ENCODE measurements around the gene CD1D.
"Not testable (repeated sequence)": the region's sequence is repeated elsewhere in the genome, so short reads cannot be mapped to it uniquely, and the experiment has no call there.

Gene CD1D

GRCh38 chr1:158204458-158204827, 23.7 kb downstream of the CD1D start:
- no peak for TF ChIP-seq CTCF (IDR thresholded peaks at IDR 0.05; ENCODE audit: low read depth, low read length)
- H3K4me3 ChIP-seq (ENCODE audit: low read depth, low read length) = no peak overlapping the region

- no peak for TF ChIP-seq CTCF (IDR thresholded peaks at IDR 0.05; ENCODE audit: low read depth, low read length)
These were observed 28.0 kb downstream of the CD1D start for GRCh38 chr1:158208586-158209116.

GRCh38 chr1:158212320-158212719, 31.6 kb downstream of the CD1D start:
- H3K4me3 ChIP-seq (ENCODE audit: low read depth, low read length) = no peak overlapping the region
- no peak for TF ChIP-seq CTCF (IDR thresholded peaks at IDR 0.05; ENCODE audit: low read depth, low read length)

More at GRCh38 chr1:158208586-158209116, 28.0 kb downstream of the CD1D start:
- H3K4me3 ChIP-seq (ENCODE audit: low read depth, low read length) = no peak overlapping the region

GRCh38 chr1:158223445-158223844, 42.8 kb downstream of the CD1D start:
- H3K4me3 ChIP-seq (ENCODE audit: low read depth, low read length) = not testable (repeated sequence)

- TF ChIP-seq CTCF (IDR thresholded peaks at IDR 0.05; ENCODE audit: low read depth, low read length) = no peak
- H3K4me3 ChIP-seq (ENCODE audit: low read depth, low read length) = no peak overlapping the region
These were observed 47.4 kb downstream of the CD1D start for GRCh38 chr1:158227904-158228623.
